ENCODE results near the gene CCDC13. TPM values are rescaled to one million over a fixed set of nuclear protein-coding genes. Genes with fewer than 3 reads are reported as not detected.
"Not testable (repeated sequence)": the region's sequence is repeated elsewhere in the genome, so short reads cannot be mapped to it uniquely, and the experiment has no call there.

The CCDC13 gene
- total and polyA plus RNA-seq, 4 donors = 1.2 to 3.1 (median 1.9) TPM

DNA sequence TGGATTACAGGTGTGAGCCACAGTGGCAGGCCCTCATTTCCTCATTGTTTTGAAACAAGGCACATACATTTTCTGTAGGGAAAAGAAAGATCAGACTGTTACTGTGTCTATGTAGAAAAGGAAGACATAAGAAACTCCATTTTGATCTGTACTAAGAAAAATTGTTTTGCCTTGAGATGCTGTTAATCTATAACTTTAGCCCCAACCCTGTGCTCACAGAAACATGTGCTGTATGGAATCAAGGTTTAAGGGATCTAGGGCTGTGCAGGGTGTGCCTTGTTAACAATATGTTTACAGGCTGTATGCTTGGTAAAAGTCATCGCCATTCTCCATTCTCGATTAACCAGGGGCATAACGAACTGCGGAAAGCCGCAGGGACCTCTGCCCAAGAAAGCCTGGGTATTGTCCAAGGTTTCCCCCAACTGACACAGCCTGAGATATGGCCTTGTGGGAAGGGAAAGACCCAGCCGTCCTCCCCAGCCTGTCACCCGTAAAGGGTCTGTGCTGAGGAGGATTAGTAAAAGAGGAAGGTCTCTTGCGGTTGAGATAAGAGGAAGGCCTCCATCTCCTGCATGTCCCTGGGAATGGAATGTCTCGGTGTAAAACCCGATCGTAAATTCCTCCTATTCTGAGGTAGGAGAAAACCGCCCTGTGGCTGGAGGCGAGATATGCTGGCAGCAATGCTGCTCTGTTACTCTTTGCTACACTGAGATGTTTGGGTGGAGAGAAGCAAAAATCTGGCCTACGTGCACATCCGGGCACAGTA is 38.2 kb upstream of the CCDC13 start:
- ATAC-seq (ENCODE audit: low FRiP score); H3K4me1 ChIP-seq (ENCODE audit: control insufficient read depth in 1 of 2, insufficient read depth in 2 of 2, low read length in 2 of 2); H3K4me3 ChIP-seq (ENCODE audit: low read length in 2 of 2); H3K27me3 ChIP-seq (ENCODE audit: control insufficient read depth in 1 of 2, insufficient read depth in 2 of 2, low read length in 1 of 2); H3K27ac ChIP-seq (ENCODE audit: low read depth in 1 of 2, low read length in 2 of 2); H3K36me3 ChIP-seq (ENCODE audit: control insufficient read depth in 1 of 2, insufficient read depth in 2 of 2, low read length in 1 of 2); intact Hi-C loops (cut with DNase I); H3K9me3 ChIP-seq (ENCODE audit: control insufficient read depth, low read length); DNase-seq: not testable (repeated sequence)
- 76 to 80% methylated on average over 15 of the region's 15 CpGs for WGBS, 2 donors

DNA sequence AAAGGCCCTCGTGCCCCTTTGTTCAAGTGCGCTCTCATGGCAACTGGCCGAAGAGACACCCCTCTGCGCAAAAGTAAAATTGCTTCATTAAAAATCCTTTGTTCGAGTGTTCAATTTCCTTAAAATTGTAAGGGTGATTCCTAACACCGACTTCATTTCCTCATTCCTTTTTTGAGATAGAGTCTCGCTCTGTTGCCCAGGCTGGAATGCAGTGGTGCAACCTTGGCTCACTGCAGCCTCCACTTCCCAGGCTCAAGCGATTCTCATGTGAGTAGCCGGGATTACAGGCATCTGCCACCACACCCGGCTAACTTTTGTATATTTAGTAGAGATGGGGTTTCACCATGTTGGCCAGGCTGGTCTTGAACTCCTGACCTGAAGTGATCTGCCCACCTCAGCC is 37.7 kb upstream of the CCDC13 start:
- WGBS, 2 donors = 82 to 90% methylated on average over 10 of the region's 10 CpGs
- not testable (repeated sequence) for H3K27me3 ChIP-seq (ENCODE audit: control insufficient read depth in 1 of 2, insufficient read depth in 2 of 2, low read length in 1 of 2); ATAC-seq (ENCODE audit: low FRiP score)

DNA sequence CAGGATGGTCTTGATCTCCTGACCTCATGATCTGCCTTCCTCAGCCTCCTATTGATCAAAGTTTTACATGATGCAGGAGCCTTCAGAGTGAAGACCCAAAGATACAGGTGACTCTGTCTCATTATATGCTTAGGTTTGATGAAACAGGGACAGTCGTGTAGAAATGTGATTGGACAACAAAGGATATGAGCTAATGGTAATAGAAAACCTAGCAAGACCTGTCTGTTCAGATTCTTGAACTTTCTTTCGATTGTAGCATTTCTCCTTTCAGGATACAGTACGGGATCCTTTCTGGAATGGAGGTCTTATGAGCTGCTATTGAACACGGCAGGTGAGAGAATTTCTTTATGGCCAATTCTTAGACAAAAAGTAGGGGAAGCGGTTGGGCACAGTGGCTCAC is 36.1 kb upstream of the CCDC13 start, which contains the start of gene ACKR2:
ACKR2 (plus strand) TSS at position 244 of the 400 bp plus-strand sequence. CDS start 55,058 bp downstream, outside the sequence.
- ATAC-seq (ENCODE audit: low FRiP score) (no peak), DNase-seq (no peak)
- intact Hi-C loops (cut with DNase I) = no loop called here
- Histone ChIP-seq H3K36me3 (ENCODE audit: control insufficient read depth in 1 of 2, insufficient read depth in 2 of 2, low read length in 1 of 2) (no peaks in the 10 kb centered on the region), H3K4me3 (ENCODE audit: low read length in 2 of 2) (no peak within 1 kb of the TSS), H3K4me1 (ENCODE audit: control insufficient read depth in 1 of 2, insufficient read depth in 2 of 2, low read length in 2 of 2) (no peaks in the 10 kb centered on the region), H3K27me3 (ENCODE audit: control insufficient read depth in 1 of 2, insufficient read depth in 2 of 2, low read length in 1 of 2) (no peaks in the 10 kb centered on the region), H3K9me3 (ENCODE audit: control insufficient read depth, low read length) (no peaks in the 10 kb centered on the region), H3K27ac (ENCODE audit: low read depth in 1 of 2, low read length in 2 of 2) (no peak within 1 kb of the TSS)
- WGBS, 2 donors = 95 to 97% methylated on average over 5 of the region's 5 CpGs

More for the DNA sequence above, 37.7 kb upstream of the CCDC13 start:
- H3K4me3 ChIP-seq (ENCODE audit: low read length in 2 of 2); intact Hi-C loops (cut with DNase I); H3K9me3 ChIP-seq (ENCODE audit: control insufficient read depth, low read length); H3K36me3 ChIP-seq (ENCODE audit: control insufficient read depth in 1 of 2, insufficient read depth in 2 of 2, low read length in 1 of 2); H3K4me1 ChIP-seq (ENCODE audit: control insufficient read depth in 1 of 2, insufficient read depth in 2 of 2, low read length in 2 of 2); DNase-seq; H3K27ac ChIP-seq (ENCODE audit: low read depth in 1 of 2, low read length in 2 of 2): not testable (repeated sequence)

DNA sequence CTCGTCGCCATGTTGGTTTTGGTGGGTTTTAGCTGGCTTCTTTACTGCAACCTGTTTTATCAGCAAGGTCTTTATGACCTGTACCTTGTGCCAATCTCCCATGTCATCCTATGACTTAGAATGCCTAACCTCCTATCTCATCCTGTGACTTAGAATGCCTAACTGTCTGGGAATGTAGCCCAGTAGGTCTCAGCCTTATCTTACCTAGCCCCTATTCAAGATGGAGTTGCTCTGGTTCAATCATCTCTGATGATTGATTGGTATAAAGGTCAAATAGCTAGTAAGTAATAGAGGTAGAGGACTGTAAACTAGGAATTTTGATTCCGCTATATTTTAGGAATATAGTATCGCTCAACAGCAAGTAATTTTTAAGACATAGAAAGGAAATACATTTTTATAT is 34.9 kb upstream of the CCDC13 start:
- Histone ChIP-seq H3K36me3 (ENCODE audit: control insufficient read depth in 1 of 2, insufficient read depth in 2 of 2, low read length in 1 of 2) (no peaks in the 10 kb centered on the region), H3K4me1 (ENCODE audit: control insufficient read depth in 1 of 2, insufficient read depth in 2 of 2, low read length in 2 of 2) (no peaks in the 10 kb centered on the region), H3K4me3 (ENCODE audit: low read length in 2 of 2) (no peak overlapping the region), H3K27ac (ENCODE audit: low read depth in 1 of 2, low read length in 2 of 2) (no peak overlapping the region), H3K27me3 (ENCODE audit: control insufficient read depth in 1 of 2, insufficient read depth in 2 of 2, low read length in 1 of 2) (no peaks in the 10 kb centered on the region), H3K9me3 (ENCODE audit: control insufficient read depth, low read length) (no peaks in the 10 kb centered on the region)
- intact Hi-C loops (cut with DNase I) = no loop called here
- DNase-seq (no peak), ATAC-seq (ENCODE audit: low FRiP score) (no peak)
- WGBS, 2 donors = 82 to 92% methylated on average over 4 of the region's 4 CpGs

DNA sequence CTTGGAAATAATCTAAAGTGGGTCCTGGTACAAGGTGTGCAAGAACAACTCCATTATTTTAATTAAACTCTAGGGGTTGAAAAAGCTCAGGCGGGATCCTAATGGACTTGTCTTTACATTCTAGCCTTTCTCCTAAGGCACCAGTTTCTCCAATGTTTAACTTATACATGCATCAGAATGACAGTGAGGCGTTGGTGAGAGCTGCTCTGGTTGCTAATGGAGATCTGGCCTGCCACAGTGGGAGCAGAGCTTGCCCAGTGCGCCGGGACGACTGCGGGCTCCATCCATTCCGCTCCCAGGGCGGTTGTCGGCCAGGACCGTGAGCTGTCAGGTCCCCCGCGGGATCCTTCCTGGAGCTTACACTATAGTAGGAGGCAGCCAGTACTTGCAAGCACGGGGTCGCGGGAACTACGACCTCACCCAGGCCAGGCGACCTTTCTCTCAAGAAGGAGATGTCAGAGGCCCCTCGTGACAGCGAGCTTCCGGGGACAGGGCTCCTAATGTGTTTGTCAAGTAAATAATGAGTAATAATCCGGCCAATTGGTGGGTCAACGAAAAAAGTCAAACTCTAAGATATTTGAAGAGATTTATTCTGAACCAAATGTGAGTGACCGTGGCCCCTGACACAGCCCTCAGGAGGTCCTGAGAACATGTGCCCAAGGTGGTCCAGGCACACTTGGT is 32.2 kb upstream of the CCDC13 start:
- Histone ChIP-seq H3K4me3 (ENCODE audit: low read length in 2 of 2) (peak overlapping the region in 1 of 2 donors; percentile 45), H3K36me3 (ENCODE audit: control insufficient read depth in 1 of 2, insufficient read depth in 2 of 2, low read length in 1 of 2) (no peaks in the 10 kb centered on the region), H3K27ac (ENCODE audit: low read depth in 1 of 2, low read length in 2 of 2) (no peak overlapping the region), H3K27me3 (ENCODE audit: control insufficient read depth in 1 of 2, insufficient read depth in 2 of 2, low read length in 1 of 2) (no peaks in the 10 kb centered on the region), H3K4me1 (ENCODE audit: control insufficient read depth in 1 of 2, insufficient read depth in 2 of 2, low read length in 2 of 2) (peaks cover 2 to 3% of the 10 kb centered on the region in 2 donors), H3K9me3 (ENCODE audit: control insufficient read depth, low read length) (no peaks in the 10 kb centered on the region)
- 25 to 34% methylated on average over 23 of the region's 23 CpGs for WGBS, 2 donors
- intact Hi-C loops (cut with DNase I) = no loop called here
- peak; percentile 50 to 77 for DNase-seq
- ATAC-seq (ENCODE audit: low FRiP score) = peak; percentile 10

DNA sequence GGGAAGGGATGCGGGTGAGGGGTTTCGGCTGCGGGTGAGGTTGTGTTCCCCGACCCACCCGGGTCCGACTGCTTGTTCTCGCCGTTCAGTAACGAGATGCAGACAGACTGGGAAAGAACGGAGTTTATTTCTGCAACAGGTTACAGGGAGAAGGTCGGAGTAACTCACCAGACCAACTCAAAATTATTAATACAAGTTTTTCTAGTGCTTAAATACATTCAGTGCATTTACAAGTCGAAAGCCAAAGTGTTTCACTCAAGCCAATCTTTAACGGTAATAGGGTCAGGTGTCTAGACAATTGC is 31.7 kb upstream of the CCDC13 start:
- intact Hi-C loops (cut with DNase I) = no loop called here
- H3K27me3 ChIP-seq (ENCODE audit: control insufficient read depth in 1 of 2, insufficient read depth in 2 of 2, low read length in 1 of 2) = no peaks in the 10 kb centered on the region
- H3K27ac ChIP-seq (ENCODE audit: low read depth in 1 of 2, low read length in 2 of 2) = peak overlapping the region in 1 of 2 donors; percentile 82
- H3K36me3 ChIP-seq (ENCODE audit: control insufficient read depth in 1 of 2, insufficient read depth in 2 of 2, low read length in 1 of 2) = no peaks in the 10 kb centered on the region
- H3K4me1 ChIP-seq (ENCODE audit: control insufficient read depth in 1 of 2, insufficient read depth in 2 of 2, low read length in 2 of 2) = peaks cover 2 to 3% of the 10 kb centered on the region in 2 donors
- ATAC-seq (ENCODE audit: low FRiP score) (no peak), DNase-seq (no peak)
- H3K9me3 ChIP-seq (ENCODE audit: control insufficient read depth, low read length) = no peaks in the 10 kb centered on the region
- peak overlapping the region; percentile 45 to 65 for H3K4me3 ChIP-seq (ENCODE audit: low read length in 2 of 2)
- 1% methylated on average over 13 of the region's 13 CpGs for WGBS, 2 donors

DNA sequence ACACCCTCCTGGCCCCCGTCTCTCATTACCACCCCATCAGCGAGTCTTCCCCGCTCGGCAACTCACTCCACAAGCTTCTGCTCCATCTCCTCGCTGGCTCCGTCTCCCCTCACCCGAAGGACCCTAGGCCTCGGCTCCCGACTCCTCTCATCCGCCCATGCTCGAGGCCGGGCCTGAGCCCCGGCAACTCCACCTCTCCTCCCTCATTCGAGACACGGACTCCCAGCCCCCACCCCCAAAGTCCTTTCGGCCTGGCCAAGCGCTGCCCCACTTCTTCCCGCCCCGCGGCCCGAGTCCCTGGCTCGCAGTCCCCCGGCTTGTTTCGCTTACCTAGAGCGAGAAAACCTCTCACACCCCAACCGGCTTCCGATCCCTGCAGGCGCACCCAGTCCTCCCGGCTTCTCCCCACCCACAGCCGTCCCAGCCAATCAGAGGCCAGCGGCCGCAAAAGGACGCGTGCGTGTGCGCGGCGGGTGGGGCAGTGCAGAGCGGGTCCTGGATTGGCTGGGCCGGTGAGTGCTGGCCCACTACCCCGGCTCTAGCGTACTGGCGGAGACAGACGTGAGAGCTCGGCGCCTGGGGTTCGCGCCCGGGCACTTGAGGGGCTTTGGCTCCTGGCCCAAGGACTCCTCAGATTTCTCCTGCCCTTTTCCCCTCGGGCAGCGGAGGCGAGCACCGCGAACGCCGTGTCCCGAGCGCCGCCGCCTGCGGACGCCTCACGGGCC is 31.2 kb upstream of the CCDC13 start, which contains the start of gene HIGD1A:
HIGD1A (minus strand) TSS at position 385 of the 725 bp plus-strand sequence. CDS start 10,237 bp downstream, outside the sequence.
- H3K27ac ChIP-seq (ENCODE audit: low read depth in 1 of 2, low read length in 2 of 2) = peak within 1 kb of the TSS; percentile 1 to 82
- intact Hi-C loops (cut with DNase I) = no loop called here
- no peaks in the 10 kb centered on the region for H3K9me3 ChIP-seq (ENCODE audit: control insufficient read depth, low read length)
- H3K36me3 ChIP-seq (ENCODE audit: control insufficient read depth in 1 of 2, insufficient read depth in 2 of 2, low read length in 1 of 2) = no peaks in the 10 kb centered on the region
- H3K4me3 ChIP-seq (ENCODE audit: low read length in 2 of 2) = peak within 1 kb of the TSS; percentile 65 to 68
- 0 to 1% methylated on average over 55 to 63 of the region's 63 CpGs for WGBS, 2 donors
- peak; percentile 100 for ATAC-seq (ENCODE audit: low FRiP score)
- no peaks in the 10 kb centered on the region for H3K27me3 ChIP-seq (ENCODE audit: control insufficient read depth in 1 of 2, insufficient read depth in 2 of 2, low read length in 1 of 2)
- DNase-seq = peak; percentile 97 to 99
- peaks cover 2 to 3% of the 10 kb centered on the region in 2 donors for H3K4me1 ChIP-seq (ENCODE audit: control insufficient read depth in 1 of 2, insufficient read depth in 2 of 2, low read length in 2 of 2)

DNA sequence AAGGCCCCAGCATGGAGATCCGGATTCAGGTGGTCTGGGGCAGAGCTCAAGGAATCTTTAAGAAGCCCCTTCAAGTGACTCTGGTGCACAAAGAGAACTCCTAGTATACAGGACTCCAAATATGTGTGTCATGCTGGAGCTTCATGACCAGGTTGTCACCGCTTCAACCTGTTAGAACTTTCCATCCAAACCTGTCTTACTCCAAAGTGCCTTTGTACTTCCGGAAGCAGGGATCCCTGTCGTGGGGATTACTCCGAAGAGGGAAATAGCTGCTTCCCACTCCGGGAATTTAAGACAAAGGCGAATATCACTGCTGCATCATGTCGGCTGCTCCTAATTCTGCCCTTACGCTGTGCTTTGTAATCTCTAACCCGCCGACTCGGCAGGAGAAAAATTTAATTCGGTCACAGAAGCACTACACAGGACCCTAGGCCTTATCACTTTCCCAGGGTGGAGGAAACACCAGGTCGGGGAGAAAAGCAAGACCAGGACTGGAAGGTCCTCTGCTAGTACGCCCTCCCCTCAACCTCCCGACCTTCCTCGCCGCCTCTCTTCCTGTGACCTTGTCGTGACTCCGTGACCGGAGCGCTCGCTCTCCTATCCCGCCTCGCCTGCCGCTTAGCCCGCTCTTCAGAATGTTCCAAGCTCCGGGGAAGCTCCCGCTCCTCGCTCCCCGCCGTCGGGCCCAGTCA is 30.5 kb upstream of the CCDC13 start:
- intact Hi-C loops (cut with DNase I) = no loop called here
- WGBS, 2 donors = 1% methylated on average over 28 to 33 of the region's 33 CpGs
- ATAC-seq (ENCODE audit: low FRiP score) (peak; percentile 62), DNase-seq (peak in 1 of 2 donors; percentile 84)
- H3K36me3 ChIP-seq (ENCODE audit: control insufficient read depth in 1 of 2, insufficient read depth in 2 of 2, low read length in 1 of 2) = no peaks in the 10 kb centered on the region
- no peaks in the 10 kb centered on the region for H3K9me3 ChIP-seq (ENCODE audit: control insufficient read depth, low read length)
- peaks cover 2 to 3% of the 10 kb centered on the region in 2 donors for H3K4me1 ChIP-seq (ENCODE audit: control insufficient read depth in 1 of 2, insufficient read depth in 2 of 2, low read length in 2 of 2)
- H3K4me3 ChIP-seq (ENCODE audit: low read length in 2 of 2) = peak overlapping the region; percentile 42 to 68
- peak overlapping the region; percentile 1 to 56 for H3K27ac ChIP-seq (ENCODE audit: low read depth in 1 of 2, low read length in 2 of 2)
- H3K27me3 ChIP-seq (ENCODE audit: control insufficient read depth in 1 of 2, insufficient read depth in 2 of 2, low read length in 1 of 2) = no peaks in the 10 kb centered on the region

All from aorta (tissue), 5 donors.